HCT116 (cell line): Measurements from ENCODE around the gene SPRING1. TPM values are rescaled to one million over a fixed set of nuclear protein-coding genes. Genes with fewer than 3 reads are reported as not detected.

Source experiments
- ATAC-seq: fragments of 200-7000 bp; cut with Tn5 transposase; 2 replicates; pipeline ENCODE4 v1.9.1; 2020; ENCODE audit warnings: mild to moderate bottlenecking, moderate library complexity
- BruUV-seq: library from RNA; stranded (reverse); fragments of 400-500 nt; replicated peaks from 2 replicates; lab custom pipeline; 2021; lab: Mats Ljungman, UMichigan
- CTCF ChIA-PET: fragments of 300-600 bp; sonication (Branson Sonifier 250); formaldehyde crosslinking; loops from one replicate; lab custom pipeline; 2021; ENCODE audit warnings: antibody characterized with exemption; lab: Charles Lee
- POLR2A ChIA-PET: fragments of 300-600, 350-600 bp; sonication (Branson Sonifier 250); formaldehyde crosslinking; loops from one replicate; lab custom pipeline; 2021; ENCODE audit warnings: antibody characterized with exemption; lab: Charles Lee
- RAD21 ChIA-PET, 2 experiments: fragments of 300-600 bp; sonication (Branson Sonifier 250); formaldehyde crosslinking; loops; one replicate each; lab custom pipeline; 2023; ENCODE audit warnings: low total read pairs in 2 of 2; ENCODE audit not compliant: uncharacterized antibody in 2 of 2, unreplicated experiment in 2 of 2, low non-redundant PET in 1 of 2; lab: Charles Lee
- DNase-seq: peaks from one replicate; pipeline ENCODE4 v3.0.0-alpha.2; 2010; ENCODE audit warnings: low read depth, low spot score
- H2AFZ ChIP-seq: fragments of 200-600 bp; shearing (Covaris generic), sonication (generic); 2 replicates; pipeline ENCODE4 v1.6.1; 2017; ENCODE audit warnings: low read depth, mixed run types, mixed read lengths, antibody characterized with exemption, low read length; ENCODE audit not compliant: poor library complexity, severe bottlenecking
- H3K27ac ChIP-seq: 2 replicates; pipeline ENCODE4 v1.5.1; 2012; ENCODE audit warnings: low read depth, low read length
- H3K27me3 ChIP-seq: fragments of 200-600 bp; sonication (generic); 2 replicates; pipeline ENCODE4 v1.6.1; 2016; ENCODE audit warnings: mixed run types, low read length, mixed read lengths; ENCODE audit not compliant: insufficient read depth
- H3K36me3 ChIP-seq, 2 experiments: fragments of 200-500 bp in 1 of 2; fragments of 200-600 bp in 1 of 2; sonication (Bioruptor generic) in 1 of 2; sonication (generic) in 1 of 2; 2 replicates each; pipeline versions ENCODE4 v1.5.1 to v1.6.1; 2014 to 2016; ENCODE audit warnings: low read length in 2 of 2, inconsistent platforms in 1 of 2, mixed read lengths in 1 of 2, mixed run types in 1 of 2; ENCODE audit not compliant: insufficient read depth in 2 of 2, control insufficient read depth in 1 of 2
- H3K4me1 ChIP-seq, 2 experiments: fragments of 200-600 bp in 1 of 2; sonication (generic) in 1 of 2; 2 replicates each; pipeline versions ENCODE4 v1.5.1 to v1.6.1; 2012 to 2017; ENCODE audit warnings: low read length in 2 of 2, inconsistent platforms in 1 of 2, mild to moderate bottlenecking in 1 of 2, mixed read lengths in 1 of 2, mixed run types in 1 of 2, moderate library complexity in 1 of 2; ENCODE audit not compliant: insufficient read depth in 2 of 2, control insufficient read depth in 1 of 2
- H3K4me2 ChIP-seq: fragments of 200-600 bp; sonication (generic); 2 replicates; pipeline ENCODE4 v1.6.1; 2017; ENCODE audit warnings: mixed run types, low read length, mixed read lengths
- H3K4me3 ChIP-seq, 2 experiments: fragments of 200-600 bp in 1 of 2; sonication (generic) in 1 of 2; replicated peaks in 1 of 2; 2 replicates each; pipeline ENCODE4 v1.5.1; 2011 to 2016; ENCODE audit warnings: low read length in 2 of 2, control low read depth in 1 of 2, low read depth in 1 of 2, mild to moderate bottlenecking in 1 of 2, mixed read lengths in 1 of 2, mixed run types in 1 of 2
- H3K79me2 ChIP-seq: fragments of 200-600 bp; sonication (generic); 2 replicates; pipeline ENCODE4 v1.6.1; 2017; ENCODE audit warnings: mild to moderate bottlenecking, mixed run types, low read length, moderate library complexity, mixed read lengths; ENCODE audit not compliant: insufficient read depth
- H3K9ac ChIP-seq: fragments of 200-600 bp; sonication (generic); 2 replicates; pipeline ENCODE4 v1.6.1; 2016; ENCODE audit warnings: low read length, mixed read lengths
- H3K9me2 ChIP-seq: fragments of 200-600 bp; sonication (generic), shearing (Covaris generic); 2 replicates; pipeline ENCODE4 v1.6.1; 2017; ENCODE audit warnings: mixed run types, mild to moderate bottlenecking, moderate library complexity; ENCODE audit not compliant: insufficient read depth
- H3K9me3 ChIP-seq, 2 experiments: fragments of 200-500 bp in 1 of 2; fragments of 200-600 bp in 1 of 2; sonication (Bioruptor generic) in 1 of 2; sonication (generic) in 1 of 2; 2 replicates each; pipeline ENCODE4 v1.6.1; 2014 to 2017; ENCODE audit warnings: low read length in 2 of 2, mixed read lengths in 2 of 2, inconsistent platforms in 1 of 2, low read depth in 1 of 2, mild to moderate bottlenecking in 1 of 2, mixed run types in 1 of 2, moderate library complexity in 1 of 2; ENCODE audit not compliant: control insufficient read depth in 1 of 2, insufficient read depth in 1 of 2
- H4K20me1 ChIP-seq: fragments of 200-600 bp; sonication (generic), shearing (Covaris generic); 2 replicates; pipeline ENCODE4 v1.6.1; 2017; ENCODE audit warnings: mixed run types, mild to moderate bottlenecking, moderate library complexity; ENCODE audit not compliant: insufficient read depth
- ATF3 ChIP-seq: IDR thresholded peaks from 2 replicates; pipeline ENCODE4 v1.6.1; 2012
- CBX3 ChIP-seq: IDR thresholded peaks from 2 replicates; pipeline ENCODE4 v1.6.1; 2012; ENCODE audit warnings: low read depth
- CEBPB ChIP-seq: IDR thresholded peaks from 2 replicates; pipeline ENCODE4 v1.6.1; 2012; ENCODE audit warnings: low read depth
- CTCF ChIP-seq, 3 experiments: fragments of 200-600 bp in 1 of 3; sonication (generic) in 1 of 3; IDR thresholded peaks in 2 of 3; conservative IDR thresholded peaks in 1 of 3; 2 replicates each; pipeline ENCODE4 v1.5.1; 2012 to 2017; ENCODE audit warnings: low read depth in 2 of 3, low read length in 2 of 3, antibody characterized with exemption in 1 of 3, borderline replicate concordance in 1 of 3, control low read depth in 1 of 3, mild to moderate bottlenecking in 1 of 3, mixed read lengths in 1 of 3, mixed run types in 1 of 3, moderate library complexity in 1 of 3; ENCODE audit not compliant: insufficient read depth in 1 of 3
- EGR1 ChIP-seq: IDR thresholded peaks from 2 replicates; pipeline ENCODE4 v1.6.1; 2012; ENCODE audit warnings: low read depth
- ELF1 ChIP-seq: IDR thresholded peaks from 2 replicates; pipeline ENCODE4 v1.6.1; 2012; ENCODE audit warnings: low read depth, borderline replicate concordance
- EZH2phosphoT487 ChIP-seq: fragments of 200-600 bp; IDR thresholded peaks from 2 replicates; pipeline ENCODE4 v1.6.1; 2018; ENCODE audit warnings: antibody characterized with exemption, borderline replicate concordance
- JUND ChIP-seq: IDR thresholded peaks from 2 replicates; pipeline ENCODE4 v1.6.1; 2012
- MAX ChIP-seq: IDR thresholded peaks from 2 replicates; pipeline ENCODE4 v1.6.1; 2012
- POLR2AphosphoS5 ChIP-seq: IDR thresholded peaks from 2 replicates; pipeline ENCODE4 v1.6.1; 2011; ENCODE audit warnings: mild to moderate bottlenecking, low read depth, low read length, moderate library complexity
- SP1 ChIP-seq: IDR thresholded peaks from 2 replicates; pipeline ENCODE4 v1.6.1; 2012; ENCODE audit warnings: low read depth
- SRF ChIP-seq: IDR thresholded peaks from 2 replicates; pipeline ENCODE4 v1.6.1; 2012; ENCODE audit warnings: low read depth
- TCF7L2 ChIP-seq: IDR thresholded peaks from 2 replicates; pipeline ENCODE4 v1.7.0; 2011; ENCODE audit warnings: borderline replicate concordance, inconsistent platforms; ENCODE audit not compliant: insufficient read depth, insufficient read length; ENCODE audit errors: extremely low read depth
- YY1 ChIP-seq: IDR thresholded peaks from 2 replicates; pipeline ENCODE4 v1.6.1; 2011; ENCODE audit warnings: low read length, low read depth, moderate library complexity, mild to moderate bottlenecking; ENCODE audit not compliant: insufficient replicate concordance; ENCODE audit errors: extremely low read depth
- ZBTB33 ChIP-seq: IDR thresholded peaks from 2 replicates; pipeline ENCODE4 v1.6.1; 2011; ENCODE audit warnings: mild to moderate bottlenecking, low read length, moderate library complexity; ENCODE audit not compliant: insufficient replicate concordance; ENCODE audit errors: extremely low read depth
- ZFX ChIP-seq: fragments of 450-650 bp; IDR thresholded peaks from 2 replicates; pipeline ENCODE4 v1.6.1; 2017
- ZNF274 ChIP-seq: fragments of 200-500 bp; sonication (Bioruptor generic); IDR thresholded peaks from 2 replicates; pipeline ENCODE4 v1.6.1; 2014; ENCODE audit warnings: mild to moderate bottlenecking, low read depth, low read length, inconsistent platforms
- intact Hi-C: fragments of 100-400 bp; cut with micrococcal nuclease; formaldehyde crosslinking; loops from 2 replicates; pipeline ENCODE4 v1.10.0; 2022
- total RNA-seq: library from RNA; stranded (reverse); gene quantifications from one replicate; pipeline ENCODE4 v1.2.1, GENCODE V29; 2021; ENCODE audit not compliant: unreplicated experiment

The SPRING1 gene
- total RNA-seq, 1 experiment from 2014 or later, result 28.5 TPM

- Histone ChIP-seq H4K20me1 (no peaks in the 10 kb centered on the region), H2AFZ (no peak overlapping the region), H3K9me2 (no peaks in the 10 kb centered on the region), H3K27me3 (no peaks in the 10 kb centered on the region), H3K4me3 (no peak overlapping the region), H3K4me2 (no peak overlapping the region), H3K4me1 (peaks cover 0 to 7% of the 10 kb centered on the region in 2 experiments; a peak in 1 of 4 replicates), H3K79me2 (no peaks in the 10 kb centered on the region), H3K27ac (no peak overlapping the region), H3K9me3 (no peaks in the 10 kb centered on the region), H3K9ac (no peak overlapping the region), H3K36me3 (no peaks in the 10 kb centered on the region)
- TF ChIP-seq CTCF (IDR thresholded peaks at IDR 0.05 in 2 of 3, conservative IDR thresholded peaks at IDR 0.05 in 1 of 3; ENCODE audit: borderline replicate concordance in 1 of 3, insufficient read depth in 1 of 3, low read depth in 2 of 3, low read length in 2 of 3), result no peak
- TF ChIP-seq EGR1, result no peak
- no peak for TF ChIP-seq ZFX
- no peak for TF ChIP-seq MAX
- no peak for TF ChIP-seq ELF1
- no peak for TF ChIP-seq JUND
- TF ChIP-seq ZBTB33, result no peak
- TF ChIP-seq POLR2AphosphoS5, result no peak
- TF ChIP-seq SP1, result no peak
- no peak for TF ChIP-seq YY1
- no peak for TF ChIP-seq CEBPB
- no peak for TF ChIP-seq ATF3
- no peak for TF ChIP-seq EZH2phosphoT487
- TF ChIP-seq CBX3, result no peak
- TF ChIP-seq SRF, result no peak
- no peak for TF ChIP-seq ZNF274
- TF ChIP-seq TCF7L2, result no peak
- RAD21 ChIA-PET, result no interaction called here
- ATAC-seq (no peak), DNase-seq (no peak)
- CTCF ChIA-PET, result interaction anchor here (0.9 to 1.0 kb wide), 2 partner anchors 19 to 173 kb away, joined by 3 read pairs; no protein-coding TSS in a partner anchor
- no TSS peak for BruUV-seq
- POLR2A ChIA-PET, result no interaction called here
- intact Hi-C loops, result loop anchor here (10.0 kb wide), 1 partner anchor 415 kb away; the partner anchor contains the start of gene MED13L
Observed at GRCh38 chr12:116689979-116690744, 47.7 kb downstream of the SPRING1 start.
